Astrocyte (in vitro differentiated cells and primary cell): ENCODE measurements around the gene TCF19.

ENCODE experiments used
- EZH2 ChIP-seq: IDR thresholded peaks from 2 replicates; pipeline ENCODE4 v1.6.1; 2012; ENCODE audit warnings: mild to moderate bottlenecking, low read length, inconsistent platforms; ENCODE audit not compliant: insufficient read depth
- TF ChIP-seq, protein P1 (sequence below): IDR thresholded peaks from 2 replicates; pipeline ENCODE4 v1.5.1; 2011; ENCODE audit warnings: low read depth, mild to moderate bottlenecking, inconsistent platforms, low read length, moderate library complexity; ENCODE audit not compliant: insufficient read depth

DNA sequence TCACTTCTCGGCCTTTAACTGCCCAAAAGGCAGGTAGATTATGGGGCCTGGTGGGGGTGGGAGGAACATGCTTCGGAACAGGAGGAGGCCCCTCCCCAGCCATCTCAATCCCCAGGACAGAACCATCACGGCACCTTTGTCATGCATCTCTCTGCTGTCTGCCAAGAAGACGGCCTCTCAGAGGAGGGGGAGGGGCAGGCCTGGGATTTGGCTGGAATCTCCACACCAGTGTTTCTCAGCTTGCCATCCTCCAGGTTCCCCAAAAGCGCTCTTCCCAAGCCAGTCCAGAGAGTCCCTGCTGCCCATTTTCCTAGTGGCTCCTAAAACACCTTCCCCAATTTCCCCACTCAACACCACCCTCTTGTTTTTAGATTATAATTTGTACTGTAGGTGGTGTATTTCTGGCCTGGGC is 14.6 kb downstream of the TCF19 start:
- TF ChIP-seq, protein P1, sequence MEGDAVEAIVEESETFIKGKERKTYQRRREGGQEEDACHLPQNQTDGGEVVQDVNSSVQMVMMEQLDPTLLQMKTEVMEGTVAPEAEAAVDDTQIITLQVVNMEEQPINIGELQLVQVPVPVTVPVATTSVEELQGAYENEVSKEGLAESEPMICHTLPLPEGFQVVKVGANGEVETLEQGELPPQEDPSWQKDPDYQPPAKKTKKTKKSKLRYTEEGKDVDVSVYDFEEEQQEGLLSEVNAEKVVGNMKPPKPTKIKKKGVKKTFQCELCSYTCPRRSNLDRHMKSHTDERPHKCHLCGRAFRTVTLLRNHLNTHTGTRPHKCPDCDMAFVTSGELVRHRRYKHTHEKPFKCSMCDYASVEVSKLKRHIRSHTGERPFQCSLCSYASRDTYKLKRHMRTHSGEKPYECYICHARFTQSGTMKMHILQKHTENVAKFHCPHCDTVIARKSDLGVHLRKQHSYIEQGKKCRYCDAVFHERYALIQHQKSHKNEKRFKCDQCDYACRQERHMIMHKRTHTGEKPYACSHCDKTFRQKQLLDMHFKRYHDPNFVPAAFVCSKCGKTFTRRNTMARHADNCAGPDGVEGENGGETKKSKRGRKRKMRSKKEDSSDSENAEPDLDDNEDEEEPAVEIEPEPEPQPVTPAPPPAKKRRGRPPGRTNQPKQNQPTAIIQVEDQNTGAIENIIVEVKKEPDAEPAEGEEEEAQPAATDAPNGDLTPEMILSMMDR = no peak
- no peak for TF ChIP-seq EZH2
